HUES6 (cell line): ENCODE results near the gene NDUFB5.

ENCODE experiments used
- H3K27ac ChIP-seq: 2 replicates; pipeline ENCODE4 v1.7.0; 2013; ENCODE audit warnings: low read depth, mild to moderate bottlenecking, low read length, inconsistent platforms
- H3K27me3 ChIP-seq: 2 replicates; pipeline ENCODE4 v1.6.1; 2013; ENCODE audit warnings: low read length; ENCODE audit not compliant: control insufficient read depth, insufficient read depth
- H3K36me3 ChIP-seq: 2 replicates; pipeline ENCODE4 v1.6.1; 2013; ENCODE audit warnings: low read length; ENCODE audit not compliant: control insufficient read depth, insufficient read depth
- H3K4me1 ChIP-seq: 2 replicates; pipeline ENCODE4 v1.6.1; 2013; ENCODE audit warnings: low read length; ENCODE audit not compliant: control insufficient read depth, insufficient read depth
- H3K4me3 ChIP-seq: 2 replicates; pipeline ENCODE4 v1.5.1; 2013; ENCODE audit warnings: low read depth, low read length
- H3K9ac ChIP-seq: one replicate; pipeline ENCODE4 v1.6.1; 2013; ENCODE audit warnings: mild to moderate bottlenecking, low read length
- H3K9me3 ChIP-seq: 2 replicates; pipeline ENCODE4 v1.6.1; 2013; ENCODE audit warnings: low read depth, low read length; ENCODE audit not compliant: control insufficient read depth, insufficient read depth

The NDUFB5 gene

GRCh38 chr3:179599531-179599930 is 5.1 kb upstream of the NDUFB5 start:
- Histone ChIP-seq H3K36me3 (peaks cover 82% of the 10 kb centered on the region), H3K9me3 (no peaks in the 10 kb centered on the region), H3K4me3 (no peak overlapping the region), H3K27ac (no peak overlapping the region), H3K27me3 (no peaks in the 10 kb centered on the region), H3K9ac (no peak overlapping the region), H3K4me1 (peaks cover 5% of the 10 kb centered on the region; the same call in 1 of the 2 replicates)

DNA sequence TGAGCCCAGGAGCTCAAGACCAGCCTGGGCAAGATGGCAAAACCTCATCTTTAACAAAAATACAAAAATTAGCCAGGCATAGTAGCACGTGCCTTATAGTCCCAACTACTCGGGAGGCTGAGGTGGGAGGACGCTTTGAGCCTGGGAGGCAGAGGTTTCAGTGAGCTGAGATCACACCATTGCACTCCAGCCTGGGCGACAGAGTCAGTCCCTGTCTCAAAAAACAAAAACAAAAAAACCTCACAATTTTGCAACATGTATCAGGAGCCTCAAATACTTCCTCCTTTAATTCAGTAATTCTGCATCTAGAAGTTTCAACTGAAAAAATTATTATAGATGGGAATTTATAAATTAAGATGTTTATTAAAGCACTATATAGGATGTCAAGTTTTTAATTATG is 1.3 kb upstream of the NDUFB5 start:
- Histone ChIP-seq H3K36me3 (peaks cover 44% of the 10 kb centered on the region), H3K4me3 (peak overlapping the region; percentile 77), H3K9me3 (no peaks in the 10 kb centered on the region), H3K27me3 (no peaks in the 10 kb centered on the region), H3K9ac (no peak overlapping the region), H3K4me1 (peaks cover 5% of the 10 kb centered on the region; the same call in 1 of the 2 replicates), H3K27ac (no peak overlapping the region)

DNA sequence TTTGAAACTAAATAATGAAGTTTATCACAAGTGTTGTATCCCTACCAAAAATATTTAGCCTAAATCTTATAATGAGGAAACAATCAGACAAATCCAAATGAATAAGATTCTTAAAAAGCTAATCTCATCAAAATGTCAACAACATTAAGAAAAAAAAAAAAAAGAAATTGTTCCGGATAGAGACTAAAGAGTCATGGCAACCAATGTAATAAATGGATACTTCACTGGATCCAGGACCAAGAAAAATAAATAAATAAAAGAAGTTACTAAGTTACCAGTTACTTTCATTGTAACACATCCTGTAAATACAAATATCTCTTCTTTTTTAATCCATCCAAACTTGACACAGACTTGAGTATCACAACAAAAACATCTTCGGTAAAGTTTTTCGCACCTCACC is 763 bp upstream of the NDUFB5 start:
- Histone ChIP-seq H3K9ac (peak overlapping the region; percentile 84), H3K27ac (no peak overlapping the region), H3K36me3 (peaks cover 39% of the 10 kb centered on the region)

GRCh38 chr3:179606534-179607085 is 2.0 kb downstream of the NDUFB5 start:
- Histone ChIP-seq H3K4me1 (peaks cover 5% of the 10 kb centered on the region; the same call in 1 of the 2 replicates), H3K9ac (no peak overlapping the region), H3K36me3 (peaks cover 11% of the 10 kb centered on the region), H3K4me3 (no peak overlapping the region), H3K27me3 (no peaks in the 10 kb centered on the region), H3K27ac (no peak overlapping the region), H3K9me3 (no peaks in the 10 kb centered on the region)

More for the DNA sequence above, 763 bp upstream of the NDUFB5 start:
- H3K27me3 ChIP-seq = no peaks in the 10 kb centered on the region
- no peaks in the 10 kb centered on the region for H3K9me3 ChIP-seq
- H3K4me3 ChIP-seq = peak overlapping the region; percentile 77
- peaks cover 5% of the 10 kb centered on the region; the same call in 1 of the 2 replicates for H3K4me1 ChIP-seq

GRCh38 chr3:179608931-179609720 is 4.5 kb downstream of the NDUFB5 start:
- no peak overlapping the region for H3K27ac ChIP-seq
- no peak overlapping the region for H3K9ac ChIP-seq
- H3K4me3 ChIP-seq = no peak overlapping the region
- no peaks in the 10 kb centered on the region for H3K4me1 ChIP-seq
- 0 out of 2 replicates have a peak, but pooled peaks cover 2% of the 10 kb centered on the region for H3K36me3 ChIP-seq
- H3K9me3 ChIP-seq = no peaks in the 10 kb centered on the region
- H3K27me3 ChIP-seq = no peaks in the 10 kb centered on the region

DNA sequence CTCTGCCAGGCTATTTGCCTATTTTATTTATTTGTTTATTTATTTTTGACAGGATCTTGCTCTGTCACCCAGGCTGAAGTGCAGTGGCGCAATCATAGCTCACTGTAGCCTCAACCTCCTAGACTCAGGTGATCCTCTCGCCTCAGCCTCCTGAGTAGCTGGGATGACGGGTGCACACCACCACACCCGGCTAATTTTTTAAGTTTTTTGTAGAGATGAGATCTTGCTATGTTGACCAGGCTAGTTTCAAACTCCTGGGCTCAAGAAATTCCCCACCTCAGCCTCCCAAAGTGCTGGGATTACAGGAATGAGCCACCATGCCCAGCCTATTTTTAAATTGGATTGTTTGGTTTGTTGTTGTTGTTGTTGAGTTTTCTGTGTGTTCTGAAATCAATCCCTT is 5.5 kb downstream of the NDUFB5 start:
- peaks cover 5% of the 10 kb centered on the region; the same call in 1 of the 2 replicates for H3K36me3 ChIP-seq

GRCh38 chr3:179613807-179614206 is 9.2 kb downstream of the NDUFB5 start:
- no peaks in the 10 kb centered on the region for H3K9me3 ChIP-seq
- no peaks in the 10 kb centered on the region for H3K27me3 ChIP-seq
- no peak overlapping the region for H3K27ac ChIP-seq
- H3K4me1 ChIP-seq = no peaks in the 10 kb centered on the region
- H3K4me3 ChIP-seq = no peak overlapping the region
- H3K9ac ChIP-seq = no peak overlapping the region
- peaks cover 21% of the 10 kb centered on the region for H3K36me3 ChIP-seq

More for the DNA sequence above, 5.5 kb downstream of the NDUFB5 start:
- H3K9me3 ChIP-seq = no peaks in the 10 kb centered on the region
- H3K4me3 ChIP-seq = no peak overlapping the region
- H3K4me1 ChIP-seq = no peaks in the 10 kb centered on the region
- no peaks in the 10 kb centered on the region for H3K27me3 ChIP-seq
- H3K9ac ChIP-seq = no peak overlapping the region
- no peak overlapping the region for H3K27ac ChIP-seq

- H3K4me3 ChIP-seq = no peak overlapping the region
- H3K4me1 ChIP-seq = no peaks in the 10 kb centered on the region
- H3K36me3 ChIP-seq = peaks cover 26% of the 10 kb centered on the region
- no peaks in the 10 kb centered on the region for H3K9me3 ChIP-seq
- H3K27me3 ChIP-seq = no peaks in the 10 kb centered on the region
- no peak overlapping the region for H3K27ac ChIP-seq
- no peak overlapping the region for H3K9ac ChIP-seq
These were observed 11.0 kb downstream of the NDUFB5 start for GRCh38 chr3:179615458-179616173.

GRCh38 chr3:179622023-179622422 is 17.4 kb downstream of the NDUFB5 start:
- Histone ChIP-seq H3K9ac (no peak overlapping the region), H3K9me3 (no peaks in the 10 kb centered on the region), H3K36me3 (peaks cover 63% of the 10 kb centered on the region)

DNA sequence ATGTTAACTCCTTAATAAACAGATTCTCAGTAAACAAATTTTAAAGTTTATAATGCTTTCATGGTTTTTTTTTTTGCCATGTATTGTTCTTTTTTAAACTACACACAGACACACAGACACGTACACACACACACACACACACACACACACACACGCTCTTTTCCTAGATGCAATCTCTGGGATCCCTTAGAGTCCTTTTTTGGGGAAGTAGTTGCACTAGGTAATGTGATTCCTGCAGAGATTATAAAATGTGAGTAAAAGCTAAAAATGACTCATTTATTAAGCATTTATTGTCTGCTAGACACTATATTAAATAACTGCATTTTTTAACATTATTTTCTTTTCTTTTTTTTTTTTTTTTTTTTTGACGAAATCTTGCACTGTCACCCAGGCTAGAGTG is 19.9 kb downstream of the NDUFB5 start:
- Histone ChIP-seq H3K36me3 (peaks cover 44% of the 10 kb centered on the region), H3K4me3 (no peak overlapping the region), H3K4me1 (no peaks in the 10 kb centered on the region), H3K9me3 (no peaks in the 10 kb centered on the region), H3K27me3 (no peaks in the 10 kb centered on the region), H3K27ac (no peak overlapping the region), H3K9ac (no peak overlapping the region)

More at GRCh38 chr3:179622023-179622422, 17.4 kb downstream of the NDUFB5 start:
- Histone ChIP-seq H3K27me3 (no peaks in the 10 kb centered on the region), H3K4me3 (no peak overlapping the region), H3K27ac (no peak overlapping the region), H3K4me1 (no peaks in the 10 kb centered on the region)
